Measurements from ENCODE around the gene SLC13A4.
"Not testable (repeated sequence)": the region's sequence is repeated elsewhere in the genome, so short reads cannot be mapped to it uniquely, and the experiment has no call there.

The SLC13A4 gene

DNA sequence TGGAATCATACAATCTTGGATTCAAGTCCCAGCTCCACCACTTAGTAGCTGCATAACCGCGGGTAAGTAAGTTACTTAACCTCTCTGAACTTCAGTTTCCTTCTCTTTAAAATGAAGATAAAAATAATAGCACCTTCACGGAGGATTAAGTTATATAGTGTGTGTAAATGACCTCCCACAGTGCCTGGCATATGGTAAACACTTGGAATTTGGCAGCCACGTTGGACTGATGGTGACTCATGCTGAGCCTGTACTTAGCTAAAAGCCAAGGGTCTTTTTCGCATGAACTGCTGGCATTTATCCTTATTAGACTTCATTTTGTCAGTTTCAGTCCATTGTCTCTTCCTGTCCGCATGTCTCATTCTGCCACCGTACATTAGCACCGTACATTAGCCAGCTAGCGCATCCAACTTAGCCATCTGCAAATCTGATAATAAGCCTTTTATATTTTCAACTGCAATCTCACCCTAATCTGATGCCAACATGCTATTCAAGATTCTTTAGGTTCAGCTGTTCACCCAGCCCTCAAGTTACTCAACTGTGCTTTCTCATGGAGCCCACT, 11.2 kb downstream of the SLC13A4 start:
- DNase-seq, result peak; percentile 62

DNA sequence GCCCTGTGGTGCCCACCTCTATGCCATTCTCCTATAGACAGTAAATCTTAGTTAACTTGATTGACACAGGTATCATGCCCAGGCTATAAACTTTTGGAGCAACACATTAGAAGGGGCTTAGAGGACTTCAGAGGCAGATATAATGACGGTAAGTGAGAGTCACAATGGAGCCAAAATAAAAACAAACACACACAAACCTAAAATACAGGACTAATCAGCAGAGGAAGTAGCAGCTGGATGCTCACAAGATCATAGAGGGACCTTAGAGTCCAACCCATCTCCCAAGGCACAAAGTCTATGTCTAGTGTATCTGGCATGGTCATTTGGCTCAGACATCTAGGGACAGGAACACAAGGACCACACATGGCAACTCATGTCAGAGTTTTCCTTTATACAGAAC, 12.3 kb downstream of the SLC13A4 start:
- no peak for DNase-seq

DNA sequence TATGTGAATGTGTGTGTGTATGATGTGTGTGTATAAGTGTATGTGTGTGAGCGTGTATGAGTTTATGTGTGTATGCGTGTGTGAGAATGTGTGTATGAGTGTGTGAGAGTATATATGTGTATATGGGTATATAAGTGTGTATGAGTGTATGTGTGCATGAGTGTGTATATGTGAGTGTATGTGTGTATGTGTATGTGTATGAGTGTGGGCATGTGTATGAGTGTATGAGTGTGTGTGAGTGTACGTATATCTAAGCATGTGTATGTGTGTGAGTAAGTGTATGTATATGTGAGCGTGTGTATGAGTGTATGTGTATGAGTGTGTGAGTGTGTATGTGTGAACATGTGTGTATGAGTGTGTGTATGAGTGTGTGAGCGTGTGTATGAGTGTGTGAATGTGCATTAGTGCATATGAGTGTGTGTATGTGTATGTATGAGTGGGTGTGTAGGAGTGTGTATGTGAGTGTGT, 12.9 kb downstream of the SLC13A4 start:
- DNase-seq, result no peak

DNA sequence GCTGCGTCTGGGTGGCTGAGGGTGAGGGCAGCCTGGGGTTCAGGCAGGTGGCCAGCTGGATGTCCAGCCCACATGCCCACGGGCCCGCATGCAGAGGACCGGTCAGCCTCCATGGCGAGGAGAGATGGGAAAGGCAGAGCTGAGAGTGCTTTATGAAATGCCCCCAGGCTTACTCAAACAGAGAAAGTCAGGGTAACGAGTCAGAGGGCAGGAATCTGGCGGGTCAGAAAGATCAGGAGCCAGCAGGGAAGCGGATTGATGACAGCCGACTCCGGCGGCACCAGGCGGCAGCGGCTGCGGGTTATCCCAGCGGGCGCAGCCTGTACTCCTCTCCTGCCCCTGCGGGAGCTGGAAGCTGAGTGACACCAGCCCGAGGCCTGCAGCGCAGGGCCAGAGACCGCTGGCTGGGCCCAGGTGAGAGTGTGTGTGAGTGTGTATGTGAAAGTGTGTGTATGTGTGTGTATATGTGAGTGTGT, 13.4 kb downstream of the SLC13A4 start:
- no peak for DNase-seq

DNA sequence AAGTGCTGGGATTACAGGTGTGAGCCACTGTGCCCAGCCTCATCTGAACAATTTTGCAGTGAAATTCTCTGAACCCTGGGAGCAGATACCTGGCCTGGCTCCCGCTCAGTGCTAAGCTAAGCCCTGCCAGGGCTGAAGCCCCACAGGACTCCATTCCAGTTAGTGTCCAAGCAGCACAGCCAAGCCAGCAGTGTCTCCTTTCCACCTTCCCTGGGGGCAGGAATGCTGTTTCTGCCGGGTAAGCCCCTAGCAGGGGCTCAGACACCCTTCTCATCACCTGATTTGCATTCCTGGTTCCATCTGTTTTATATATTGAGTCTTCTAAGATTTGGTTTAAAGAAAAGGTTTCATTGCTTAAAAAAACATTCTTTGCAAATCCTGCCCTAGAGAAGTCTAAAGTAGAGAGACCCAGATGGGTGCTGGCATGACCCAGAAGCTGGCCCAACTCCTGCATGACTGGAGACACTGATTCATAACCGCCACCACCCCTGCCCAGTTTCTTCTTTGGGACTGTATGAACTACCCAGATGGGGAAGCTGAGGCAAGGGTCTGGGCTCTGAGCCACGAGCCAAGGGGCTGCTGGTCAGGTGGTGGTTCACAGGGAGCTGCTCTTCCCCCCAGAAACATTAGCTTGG, 14.0 kb downstream of the SLC13A4 start:
- DNase-seq, result no peak

DNA sequence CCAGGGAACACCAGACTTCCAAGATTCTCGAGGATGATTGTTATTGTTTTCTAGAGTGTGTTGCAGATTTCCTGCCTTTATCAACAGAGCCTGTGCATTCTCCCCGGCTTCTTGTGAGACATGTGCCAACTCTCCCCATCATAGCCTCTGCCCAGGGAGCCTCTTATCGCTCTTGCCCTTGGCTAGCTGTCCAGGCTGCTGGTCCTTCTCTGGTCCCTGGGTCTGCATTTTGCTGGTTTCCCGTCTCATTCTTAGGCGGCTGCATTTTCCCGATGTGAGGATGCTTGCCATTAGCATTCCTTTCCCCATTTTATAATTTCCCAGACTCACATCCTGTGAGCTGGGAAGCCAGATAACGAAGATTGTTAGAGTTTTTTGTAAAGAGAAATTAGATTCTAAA, 15.2 kb downstream of the SLC13A4 start:
- DNase-seq, result no peak

DNA sequence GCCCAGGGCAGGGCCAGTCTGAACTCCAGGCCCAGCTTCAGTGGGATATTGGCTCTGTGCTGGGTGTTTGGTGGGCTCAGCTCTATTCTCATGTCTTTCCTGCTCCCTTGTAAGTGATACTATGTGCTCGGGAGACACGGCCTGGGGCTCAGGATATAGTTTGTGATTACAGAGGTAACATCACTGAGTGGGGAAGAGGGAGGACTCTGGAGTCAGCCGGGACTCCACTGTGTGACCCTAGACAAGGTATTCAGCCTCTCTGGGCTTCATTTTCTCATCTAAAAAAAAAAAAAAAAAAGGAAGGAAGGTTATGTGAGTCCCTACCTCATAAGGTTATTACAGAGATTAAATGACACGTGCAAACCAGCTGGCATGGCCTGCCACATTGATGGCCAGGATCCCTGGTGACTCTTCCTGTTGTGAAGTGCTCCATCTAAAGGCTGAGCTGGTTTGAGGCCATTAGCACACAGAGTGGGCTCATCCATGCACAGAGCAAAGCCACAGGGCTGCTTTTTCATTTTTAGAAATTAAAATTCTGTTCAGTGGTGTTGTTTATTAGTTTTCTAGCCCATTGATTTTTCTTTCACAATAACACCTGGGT, 15.7 kb downstream of the SLC13A4 start:
- peak; percentile 18 for DNase-seq

DNA sequence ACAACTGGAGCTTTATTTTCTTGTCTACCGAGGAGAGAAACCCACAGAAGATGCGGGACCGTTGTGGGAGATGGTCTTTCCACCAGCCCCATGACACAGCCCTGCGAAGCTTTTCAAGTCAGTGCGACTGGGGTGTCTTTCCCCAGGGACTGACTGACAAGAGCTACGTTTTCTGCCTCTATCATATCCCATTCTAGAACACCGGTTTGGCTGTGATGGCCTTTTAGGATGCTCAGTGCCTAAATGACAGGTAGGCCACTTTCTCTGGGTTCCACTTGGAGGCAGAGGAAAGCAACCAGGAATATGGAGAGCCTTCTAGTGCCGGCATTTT, 16.9 kb downstream of the SLC13A4 start:
- DNase-seq, result no peak

DNA sequence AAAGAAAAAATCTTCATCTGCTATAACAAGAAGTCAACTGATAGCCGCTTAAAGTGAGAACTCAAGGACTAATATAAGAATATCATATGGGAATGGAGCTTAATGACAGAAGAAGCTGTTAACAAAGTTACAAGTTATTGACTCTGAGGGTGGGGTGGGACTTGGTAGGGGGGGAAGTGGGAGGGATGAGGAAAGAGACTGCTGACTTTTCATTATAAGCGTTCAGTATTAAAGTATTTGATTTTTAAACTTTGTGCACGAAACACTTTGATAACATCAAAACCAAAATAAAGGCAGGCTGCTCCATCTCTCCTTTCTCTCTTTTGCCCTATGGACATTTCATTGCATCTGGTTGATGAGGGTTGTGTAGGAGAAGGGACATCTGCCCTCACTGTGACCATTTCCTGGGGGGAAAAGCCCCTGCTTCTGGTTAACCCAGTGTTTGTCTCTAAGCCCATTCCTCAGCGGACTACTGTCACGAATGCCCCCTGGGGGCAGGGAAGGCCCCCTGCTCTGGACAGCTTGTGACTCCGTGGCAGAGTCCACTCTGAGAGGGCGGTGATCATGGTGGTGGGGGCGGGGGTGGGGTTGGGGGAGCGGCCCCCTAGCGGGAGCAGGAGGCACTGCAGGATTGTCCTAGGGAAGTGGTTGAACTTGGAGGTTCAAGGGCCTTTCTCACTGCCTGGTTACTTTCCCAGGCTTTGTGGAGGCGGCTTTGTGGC, 17.4 kb downstream of the SLC13A4 start:
- no peak for DNase-seq

DNA sequence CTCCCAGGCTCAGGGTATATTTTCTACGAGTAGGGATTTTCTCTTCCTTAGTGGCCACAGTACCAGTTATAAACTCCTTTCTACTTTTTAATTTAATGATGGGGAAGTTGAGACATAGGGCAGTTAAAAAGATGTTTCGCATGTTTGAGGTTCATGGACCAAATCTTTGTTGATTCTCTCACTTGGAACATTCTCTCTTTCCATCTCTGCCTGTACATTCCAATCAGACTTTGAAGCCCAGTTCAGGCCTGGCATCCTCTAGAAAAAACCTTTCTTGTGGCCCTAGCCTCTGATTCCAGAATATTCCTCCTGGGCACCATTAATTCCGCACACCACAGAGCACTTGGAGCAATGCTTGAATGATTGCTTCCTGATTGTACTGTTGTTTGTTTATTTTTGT, 18.5 kb downstream of the SLC13A4 start:
- no peak for DNase-seq

DNA sequence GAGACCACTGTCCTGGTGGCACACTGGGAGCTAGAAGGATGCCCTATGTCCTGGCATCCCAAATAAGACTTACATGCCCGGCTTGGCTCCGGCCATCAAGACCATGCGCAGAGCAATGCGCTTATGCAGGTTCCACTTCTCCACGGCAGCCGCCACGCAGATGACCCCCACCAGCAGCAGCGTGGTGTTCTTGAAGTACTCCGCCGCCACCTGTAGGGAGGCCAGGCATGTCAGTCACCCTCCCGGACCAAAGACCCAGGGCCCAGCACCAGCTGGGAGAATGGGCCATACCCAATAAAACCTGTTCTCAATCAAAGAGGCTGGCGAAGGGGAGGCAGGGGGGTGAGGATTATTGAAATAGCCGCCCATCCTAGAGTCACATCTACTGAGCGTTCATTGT, 19.9 kb downstream of the SLC13A4 start:
- DNase-seq, result no peak

DNA sequence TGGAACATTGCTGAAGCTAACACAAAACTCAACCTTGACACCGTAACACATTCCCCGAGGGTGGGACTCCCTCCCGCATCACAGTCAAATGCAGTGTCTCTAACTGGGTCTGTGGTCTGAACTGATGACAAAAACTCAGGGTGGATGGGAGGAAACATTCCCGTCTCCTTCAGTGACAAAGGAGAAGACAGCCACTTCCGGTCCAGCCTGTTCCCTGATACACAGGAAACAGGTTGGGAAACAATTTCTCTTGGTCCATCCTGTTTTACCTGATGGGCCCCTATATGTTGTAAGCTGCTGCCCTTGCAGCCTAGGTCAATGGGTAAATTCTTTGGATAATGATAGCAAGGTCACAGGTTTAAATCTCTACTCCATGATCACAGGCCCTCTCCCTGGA, 20.4 kb downstream of the SLC13A4 start:
- no peak for DNase-seq

DNA sequence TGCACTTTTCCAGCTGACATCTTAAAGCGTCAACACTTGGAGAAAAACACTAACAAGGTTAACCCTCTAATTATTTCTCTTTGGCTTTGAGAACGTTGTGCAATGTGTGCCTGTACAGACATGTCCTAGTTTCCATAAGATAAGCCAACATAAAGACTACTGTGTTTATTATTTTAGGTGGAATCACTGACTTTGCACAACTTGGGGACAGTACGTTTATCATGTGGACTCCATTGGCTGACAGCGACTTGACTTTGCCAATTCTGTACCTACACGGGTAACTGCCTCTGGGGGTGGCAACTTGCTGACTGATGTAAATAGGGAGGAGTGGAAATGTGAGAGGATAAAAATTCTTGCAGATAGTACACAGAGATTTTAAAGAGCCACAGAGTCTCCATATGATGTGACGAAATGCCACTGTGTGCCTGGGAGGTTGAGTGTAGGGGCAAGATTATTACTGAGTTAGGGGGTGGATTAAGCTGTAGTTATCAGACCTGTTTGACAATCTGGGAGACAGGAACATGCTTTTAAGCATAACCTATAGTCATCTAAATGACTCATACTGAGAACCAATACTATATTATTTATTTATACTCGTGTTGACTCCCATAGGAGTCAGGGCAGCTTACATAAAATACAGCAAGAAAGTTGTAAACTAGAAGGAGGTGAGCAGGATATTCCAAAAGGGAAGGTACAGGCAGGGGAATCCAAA, 21.0 kb downstream of the SLC13A4 start:
- no peak for DNase-seq

DNA sequence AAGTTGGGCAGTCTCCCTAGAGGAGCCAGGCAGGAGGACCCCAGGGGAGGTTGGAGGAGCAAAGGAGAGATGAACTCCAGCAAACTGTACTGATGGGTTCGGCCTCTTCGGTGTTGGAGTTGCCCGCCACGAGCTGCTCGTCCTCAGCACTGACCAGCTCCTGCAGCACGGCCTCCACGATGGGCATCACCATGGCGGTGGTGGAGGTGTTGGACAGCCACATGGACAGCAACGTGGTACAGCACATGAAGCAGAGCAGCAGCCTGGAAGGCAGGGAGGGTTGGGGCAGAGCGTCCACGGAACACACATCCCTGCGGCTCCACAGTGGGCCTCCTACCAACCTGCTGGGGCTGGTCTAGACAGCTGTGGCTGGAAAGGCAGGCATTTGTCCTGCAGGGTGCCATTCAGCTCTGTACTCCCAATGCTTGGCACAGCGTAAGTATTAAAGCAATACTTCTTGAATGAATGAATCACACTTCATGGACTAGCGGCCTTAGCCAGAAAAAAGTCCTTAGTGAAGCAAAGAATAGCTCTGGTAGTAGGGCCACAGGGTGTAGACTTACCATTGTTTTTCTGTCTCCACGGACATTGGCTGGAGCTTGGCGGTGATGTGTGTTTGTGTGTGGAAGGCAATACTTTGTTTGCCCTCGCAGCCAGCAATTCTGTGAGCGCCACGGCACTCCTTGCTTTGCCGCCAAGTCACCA, 21.8 kb downstream of the SLC13A4 start:
- DNase-seq, result no peak

DNA sequence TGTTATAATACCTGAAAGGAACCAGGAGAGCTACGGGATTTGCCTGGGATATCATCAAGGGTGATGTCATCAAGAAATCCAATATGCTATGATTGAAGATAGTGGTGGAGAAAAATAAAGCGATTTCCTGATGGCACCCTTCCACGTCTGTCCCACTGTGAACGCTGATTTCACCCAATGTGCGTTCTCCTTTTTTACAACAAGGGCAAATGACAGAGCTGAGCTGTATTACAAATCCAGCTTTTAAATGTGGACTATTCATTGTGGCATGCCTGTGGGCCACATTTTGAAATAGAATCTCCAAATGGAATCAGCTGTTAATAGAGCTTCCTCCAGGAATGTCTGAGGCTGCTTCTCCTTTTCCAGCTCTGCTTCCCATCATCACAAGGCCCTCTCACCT, 23.3 kb downstream of the SLC13A4 start:
- DNase-seq, result no peak

DNA sequence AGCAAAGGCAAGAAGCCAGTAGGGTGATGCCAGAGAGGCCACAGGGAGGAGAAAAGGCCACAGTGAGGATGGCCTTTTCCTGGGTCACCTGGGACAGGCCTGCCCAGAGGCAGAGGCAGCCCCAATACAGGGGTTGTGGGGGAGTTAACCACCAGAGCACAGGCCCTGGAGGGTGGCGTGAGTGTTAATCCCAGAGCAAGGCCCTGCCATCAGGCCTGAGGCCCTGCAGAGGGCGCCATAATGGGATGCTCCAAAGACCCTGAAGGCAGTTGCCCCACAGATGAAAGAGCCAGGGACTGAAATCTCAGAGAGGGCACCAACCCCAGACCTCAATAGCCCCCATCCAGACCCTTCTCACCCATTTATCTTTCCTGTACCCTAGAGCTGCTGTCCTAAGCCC, 23.9 kb downstream of the SLC13A4 start:
- no peak for DNase-seq

DNA sequence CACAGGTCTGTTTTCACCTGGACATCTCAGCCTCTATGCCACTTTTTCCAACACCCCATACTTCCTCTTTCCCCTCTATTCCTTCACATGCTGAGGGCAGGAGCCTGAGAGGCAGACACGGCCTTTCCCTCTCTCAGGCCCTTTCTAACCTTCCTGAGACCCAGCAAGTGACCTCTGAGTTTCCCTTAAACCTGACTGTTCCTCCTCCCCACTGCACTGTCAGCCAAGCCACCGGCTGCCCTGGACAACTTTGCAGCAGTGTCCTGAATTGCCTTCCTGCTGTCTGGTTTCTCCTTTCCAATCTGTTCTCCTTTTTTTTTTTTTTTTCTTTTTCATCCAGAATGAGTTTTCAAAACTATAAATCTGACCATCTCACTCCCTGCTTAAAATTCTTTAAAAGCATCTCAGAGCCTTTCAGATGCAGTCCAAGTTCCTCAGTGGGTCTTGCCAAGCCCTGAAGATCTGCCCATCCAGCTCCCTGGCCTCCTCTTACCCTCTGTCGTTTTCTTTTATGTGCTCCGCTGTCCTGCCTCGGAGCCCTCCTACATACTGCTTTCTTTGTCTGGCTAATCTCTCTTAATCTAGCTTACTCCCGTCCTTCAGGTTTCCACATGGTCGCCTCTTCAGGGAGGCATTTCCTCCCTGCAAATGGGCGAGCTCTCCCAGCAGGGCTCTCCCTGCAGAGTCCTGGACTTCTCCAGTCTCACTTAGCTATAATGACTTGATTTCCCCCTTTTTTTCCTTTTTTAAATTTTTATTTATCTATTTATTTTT, 30.5 kb downstream of the SLC13A4 start:
- no peak for DNase-seq

DNA sequence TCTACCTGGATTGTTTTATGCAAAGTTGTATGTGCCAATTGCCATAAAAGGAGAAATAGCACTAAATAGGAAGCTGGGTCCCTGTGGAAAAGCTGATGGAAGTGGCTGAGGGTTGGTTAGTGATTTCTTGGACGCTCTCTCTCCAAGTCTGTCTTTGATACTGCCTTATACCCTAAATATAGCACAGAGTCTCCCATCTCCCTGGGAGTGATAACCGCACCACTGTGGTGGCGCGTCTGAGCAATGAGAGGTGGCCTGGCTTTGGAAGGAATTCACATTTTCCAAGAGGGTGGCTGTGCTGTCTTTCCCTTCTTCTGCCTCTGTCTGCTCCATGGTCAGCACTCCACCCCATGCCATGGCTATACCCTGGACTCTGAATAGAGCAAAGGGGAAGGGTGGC, 34.4 kb downstream of the SLC13A4 start:
- DNase-seq, result no peak

DNA sequence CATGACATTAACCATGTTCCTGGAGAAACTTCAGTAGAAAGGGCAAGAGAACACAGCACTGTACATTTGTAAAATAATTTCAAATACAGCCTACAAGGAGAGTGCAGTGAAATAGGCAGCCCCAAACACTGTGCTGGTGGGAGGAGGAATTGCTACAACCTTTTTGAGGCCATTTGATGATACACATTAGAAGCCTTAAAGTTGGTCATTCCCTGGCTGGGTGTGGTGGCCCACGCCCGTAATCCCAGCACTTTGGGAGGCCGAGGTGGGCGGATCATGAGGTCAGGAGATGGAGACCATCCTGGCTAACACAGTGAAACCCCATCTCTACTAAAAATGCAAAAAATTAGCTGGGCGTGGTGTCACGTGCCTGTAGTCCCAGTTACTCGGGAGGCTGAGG, 35.4 kb downstream of the SLC13A4 start:
- DNase-seq, result not testable (repeated sequence)

DNA sequence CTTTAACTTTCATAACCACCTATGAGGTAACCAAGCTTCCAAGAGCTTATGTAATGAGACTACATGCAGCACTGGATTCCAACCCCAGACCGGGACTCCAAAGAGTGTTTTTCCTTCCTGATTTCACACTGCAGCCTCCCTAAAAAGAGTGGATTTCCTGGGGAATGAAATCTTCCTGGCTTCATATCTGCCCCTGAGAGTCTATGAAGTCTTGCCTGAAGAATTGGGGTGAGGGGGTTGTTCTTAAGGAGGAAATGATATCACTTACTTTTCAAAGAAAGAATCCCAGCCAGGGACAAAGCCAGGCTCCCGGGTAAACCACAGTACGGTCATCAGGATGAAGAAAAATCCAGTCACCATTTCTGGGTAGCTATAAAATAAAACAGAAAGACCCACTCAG, 35.9 kb downstream of the SLC13A4 start:
- no peak for DNase-seq

DNA sequence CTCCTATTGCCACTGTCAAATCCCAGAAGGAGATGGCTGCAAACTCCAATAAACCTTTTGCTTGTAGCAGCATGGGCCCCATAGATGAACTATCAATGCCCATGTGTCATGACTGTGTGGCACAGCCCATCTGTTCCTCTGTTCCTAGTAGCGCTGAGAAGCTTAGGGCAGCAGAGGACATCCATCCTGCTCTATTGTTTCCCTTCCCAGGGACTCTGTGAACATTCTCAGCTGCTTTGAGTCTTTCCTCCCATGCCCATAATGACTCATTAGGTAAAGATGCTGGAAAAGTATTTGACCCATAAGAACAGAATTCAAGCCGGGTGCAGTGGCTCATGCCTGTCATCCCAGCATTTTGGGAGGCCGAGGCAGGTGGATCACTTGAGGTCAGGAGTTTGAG, 37.4 kb downstream of the SLC13A4 start:
- DNase-seq, result no peak

DNA sequence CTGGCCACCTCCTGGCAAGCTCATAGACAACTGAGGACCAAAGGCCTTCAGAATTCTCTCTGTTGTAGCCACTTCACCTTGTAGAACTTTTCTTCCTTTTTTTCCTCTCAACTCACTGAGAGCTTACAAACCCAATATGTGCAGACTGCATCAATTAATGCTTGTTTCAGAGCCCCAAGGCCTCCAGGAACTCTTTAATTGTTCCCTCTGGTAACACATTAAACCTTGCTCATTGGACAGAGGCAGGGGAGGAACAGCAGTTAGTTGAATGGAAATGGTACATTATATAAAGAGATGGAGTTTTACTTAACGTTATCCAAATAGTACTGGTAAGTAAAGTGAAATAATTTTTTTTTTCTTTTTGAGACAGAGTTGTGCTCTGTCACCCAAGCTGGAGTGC, 40.5 kb downstream of the SLC13A4 start:
- DNase-seq, result no peak

Data from NCI-H2171 (cell line).